Cardiac fibroblast (primary cell): ENCODE data around the gene DPYD.
A peak's percentile ranks its signal among the peaks of the same experiment; 100 is the strongest.

Experiments
- DNase-seq, 2 donors: peaks; one replicate each; pipeline versions ENCODE4 v3.0.0 to v3.0.0-alpha.2; 2010; ENCODE audit warnings: low read depth in 2 of 2
- H3K4me3 ChIP-seq, 2 donors: replicated peaks in 1 of 2; 1 replicate in 1 of 2; 2 replicates in 1 of 2; pipeline ENCODE4 v1.5.1; 2011; ENCODE audit warnings: low read depth in 2 of 2, low read length in 2 of 2, mild to moderate bottlenecking in 2 of 2, moderate library complexity in 1 of 2
- TF ChIP-seq, protein P1 (sequence below): IDR thresholded peaks from one replicate; pipeline ENCODE4 v1.5.1; 2011; ENCODE audit warnings: low read depth, mild to moderate bottlenecking, low read length, inconsistent platforms

The DPYD gene

DNA sequence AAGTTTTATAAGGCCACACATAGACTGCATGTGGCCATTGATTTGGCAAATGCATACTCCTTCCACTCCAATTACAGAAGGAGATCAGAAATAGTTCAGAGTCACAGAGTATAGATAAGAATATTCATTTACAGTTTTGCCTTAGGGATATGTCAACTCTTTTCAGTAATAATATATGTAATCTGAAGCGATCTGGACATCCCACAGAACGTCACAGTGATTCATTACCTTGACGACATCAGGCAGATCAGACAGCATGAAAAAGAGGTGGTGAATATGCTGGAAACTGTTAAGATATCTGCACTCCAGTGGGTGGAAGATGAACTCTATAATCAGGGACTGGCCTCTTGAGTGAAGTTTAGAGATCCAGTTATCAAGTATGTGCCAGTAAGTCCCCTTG is 240.4 kb downstream of the DPYD start:
- H3K4me3 ChIP-seq, result no peak overlapping the region
- DNase-seq, result no peak
- TF ChIP-seq, protein P1, sequence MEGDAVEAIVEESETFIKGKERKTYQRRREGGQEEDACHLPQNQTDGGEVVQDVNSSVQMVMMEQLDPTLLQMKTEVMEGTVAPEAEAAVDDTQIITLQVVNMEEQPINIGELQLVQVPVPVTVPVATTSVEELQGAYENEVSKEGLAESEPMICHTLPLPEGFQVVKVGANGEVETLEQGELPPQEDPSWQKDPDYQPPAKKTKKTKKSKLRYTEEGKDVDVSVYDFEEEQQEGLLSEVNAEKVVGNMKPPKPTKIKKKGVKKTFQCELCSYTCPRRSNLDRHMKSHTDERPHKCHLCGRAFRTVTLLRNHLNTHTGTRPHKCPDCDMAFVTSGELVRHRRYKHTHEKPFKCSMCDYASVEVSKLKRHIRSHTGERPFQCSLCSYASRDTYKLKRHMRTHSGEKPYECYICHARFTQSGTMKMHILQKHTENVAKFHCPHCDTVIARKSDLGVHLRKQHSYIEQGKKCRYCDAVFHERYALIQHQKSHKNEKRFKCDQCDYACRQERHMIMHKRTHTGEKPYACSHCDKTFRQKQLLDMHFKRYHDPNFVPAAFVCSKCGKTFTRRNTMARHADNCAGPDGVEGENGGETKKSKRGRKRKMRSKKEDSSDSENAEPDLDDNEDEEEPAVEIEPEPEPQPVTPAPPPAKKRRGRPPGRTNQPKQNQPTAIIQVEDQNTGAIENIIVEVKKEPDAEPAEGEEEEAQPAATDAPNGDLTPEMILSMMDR, result no peak

DNA sequence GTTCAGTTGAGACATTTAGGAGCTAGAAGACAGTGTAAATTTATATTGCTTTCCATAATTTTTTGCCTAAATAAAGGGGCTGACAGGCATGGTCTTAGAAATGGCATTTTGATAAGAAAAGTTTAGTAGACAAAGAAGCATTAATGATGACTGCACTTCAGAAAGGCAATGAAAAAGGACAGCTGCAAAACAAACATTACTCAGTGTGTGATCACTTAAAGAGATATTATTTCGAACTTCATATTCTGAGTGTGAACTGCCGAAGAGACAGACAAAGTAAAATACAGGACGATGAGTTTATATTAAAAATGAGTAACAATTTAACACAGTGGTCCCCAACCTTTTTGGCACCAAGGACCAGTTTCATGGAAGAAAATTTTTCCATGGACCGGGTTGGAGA is 243.1 kb downstream of the DPYD start:
- TF ChIP-seq, protein P1, result no peak
- H3K4me3 ChIP-seq, result no peak overlapping the region
- no peak for DNase-seq

GRCh38 chr1:97674517-97674916 is 246.3 kb downstream of the DPYD start:
- no peak for DNase-seq
- TF ChIP-seq, protein P1, result no peak
- no peak overlapping the region for H3K4me3 ChIP-seq

DNA sequence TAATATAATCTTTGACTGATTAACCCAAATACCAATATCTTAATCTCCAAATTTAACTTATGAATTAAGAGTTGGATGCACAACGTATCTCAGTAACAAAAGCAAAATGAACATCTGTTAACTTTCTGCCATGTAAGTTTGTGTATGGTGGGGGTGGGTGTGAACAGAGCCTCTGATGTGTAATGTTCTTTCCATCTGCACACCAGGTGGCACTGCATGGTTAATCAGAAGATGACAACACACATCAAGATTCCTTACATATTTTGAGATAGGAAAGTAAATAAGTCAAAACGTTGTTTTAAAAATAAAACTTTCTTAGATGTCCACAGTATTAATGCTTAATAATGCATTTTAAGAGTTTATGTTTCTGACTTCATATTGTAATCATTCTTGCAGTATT is 251.9 kb downstream of the DPYD start:
- peak; percentile 51 to 73 for DNase-seq
- TF ChIP-seq, protein P1, result no peak
- H3K4me3 ChIP-seq, result no peak overlapping the region

- H3K4me3 ChIP-seq, result no peak overlapping the region
- no peak for DNase-seq
- TF ChIP-seq, protein P1, result no peak
Measured at GRCh38 chr1:97660431-97661105, 260.3 kb downstream of the DPYD start.

- DNase-seq, result peak; percentile 22 to 27
- no peak overlapping the region for H3K4me3 ChIP-seq
- TF ChIP-seq, protein P1, result no peak
Measured at GRCh38 chr1:97654876-97655585, 265.8 kb downstream of the DPYD start.
